ENCODE measurements around the gene MPDZ.

The MPDZ gene

GRCh38 chr9:13128266-13128860, 151.1 kb downstream of the MPDZ start:
- DNase-seq, result no peak

DNA sequence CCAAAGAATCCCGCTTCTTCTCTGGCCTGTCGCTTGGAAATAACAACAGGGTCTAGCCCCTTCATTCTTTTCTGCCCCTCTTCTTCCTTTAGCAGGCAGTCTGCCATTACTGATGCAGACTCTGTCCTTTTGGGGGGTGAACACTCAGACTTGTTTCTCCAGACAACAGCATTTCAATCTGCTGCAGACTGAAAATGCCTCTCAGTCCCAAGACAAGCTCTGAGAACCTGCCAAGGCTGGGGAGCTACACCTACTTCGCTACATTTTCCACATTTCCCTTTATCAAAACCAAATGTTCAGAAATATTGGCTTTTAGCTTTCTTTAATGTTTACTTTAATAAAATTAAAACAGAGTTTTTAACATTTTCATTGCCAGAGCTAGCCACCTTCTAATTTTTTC, 152.4 kb downstream of the MPDZ start:
- DNase-seq, result no peak

DNA sequence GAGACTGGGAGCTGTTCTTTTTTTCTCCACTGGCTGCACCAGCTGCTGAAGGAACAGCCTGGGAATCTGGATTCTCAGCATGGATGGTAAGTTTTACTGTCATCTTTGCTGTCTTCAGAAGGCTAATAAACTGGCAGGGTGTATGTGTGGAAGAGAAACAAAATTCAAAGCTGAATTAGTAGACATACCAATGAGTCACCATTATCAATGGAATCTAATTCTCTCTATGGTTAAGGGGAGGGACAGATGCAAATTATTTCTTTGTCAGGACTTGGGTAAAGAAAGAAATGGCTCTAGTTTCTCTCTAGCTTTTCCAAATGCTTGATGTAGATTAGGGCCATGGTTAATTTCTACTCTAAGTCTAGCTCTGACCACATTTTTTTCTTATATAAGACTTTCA, 154.2 kb downstream of the MPDZ start:
- no peak for DNase-seq

DNA sequence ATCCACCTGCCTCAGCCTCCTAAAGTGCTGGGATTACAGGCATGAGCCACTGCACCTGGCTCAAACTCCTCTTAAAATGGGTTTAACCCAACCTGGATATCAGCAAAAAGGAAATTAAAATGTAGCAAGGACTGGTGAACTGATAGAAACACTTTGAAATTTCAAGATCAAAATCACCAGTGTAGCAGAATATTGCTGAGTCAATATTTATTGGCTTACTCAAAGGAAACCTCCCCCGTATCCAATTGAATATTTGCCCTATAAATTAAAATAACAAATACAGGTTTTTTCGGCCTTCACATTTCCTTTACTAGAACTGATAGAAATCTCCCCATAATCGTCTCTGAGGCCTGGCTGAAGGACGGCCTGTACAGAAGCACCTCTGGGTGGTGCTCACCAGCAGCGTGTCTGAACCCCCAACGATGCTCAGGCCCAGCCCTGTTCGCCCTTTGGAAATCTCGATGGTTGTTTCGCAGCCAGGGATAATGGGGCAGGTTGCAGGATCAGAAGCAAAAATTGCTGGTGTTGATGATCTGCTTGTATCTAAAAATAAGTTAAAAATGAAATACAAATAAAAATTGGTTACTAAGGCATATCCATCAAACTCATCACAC, 156.6 kb downstream of the MPDZ start:
- DNase-seq, result no peak

DNA sequence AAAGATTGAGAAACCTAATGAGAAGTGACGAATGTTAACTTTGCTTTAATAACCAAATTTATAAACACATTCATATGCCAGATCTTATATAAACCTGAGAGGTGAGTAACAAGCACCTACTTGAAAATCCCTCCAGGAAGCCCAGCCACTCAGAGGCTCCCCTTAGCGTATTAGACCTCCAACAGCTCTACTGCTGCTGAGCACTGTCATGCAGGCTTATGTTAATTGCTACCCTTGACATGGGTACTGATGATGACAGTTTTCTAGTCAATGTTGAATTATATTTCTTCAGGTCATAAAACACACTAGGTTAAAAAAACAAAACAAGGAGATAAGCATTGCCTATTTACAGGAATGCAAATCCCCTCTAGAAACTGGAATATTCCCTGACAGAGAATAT, 161.2 kb downstream of the MPDZ start:
- no peak for DNase-seq

DNA sequence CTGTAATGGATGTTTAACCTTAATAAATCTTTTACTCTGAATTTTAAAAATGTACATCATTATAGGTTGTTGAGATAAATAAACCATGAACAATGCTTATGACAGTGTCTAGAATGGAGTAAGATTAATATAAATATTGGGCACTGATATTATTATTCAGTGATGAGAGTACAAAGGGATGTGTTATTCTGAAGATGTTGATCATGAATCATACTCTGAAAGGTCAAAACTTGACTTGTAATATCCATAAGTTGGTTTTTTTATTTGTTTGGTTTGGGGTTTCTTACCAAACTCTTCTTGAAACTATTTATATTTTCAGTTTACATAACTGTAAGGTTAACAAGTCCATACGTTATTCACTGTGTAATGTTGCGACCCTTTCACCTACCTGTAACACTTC, 163.2 kb downstream of the MPDZ start:
- DNase-seq, result no peak

- no peak for DNase-seq
These were observed 165.7 kb downstream of the MPDZ start for GRCh38 chr9:13113751-13114150.

DNA sequence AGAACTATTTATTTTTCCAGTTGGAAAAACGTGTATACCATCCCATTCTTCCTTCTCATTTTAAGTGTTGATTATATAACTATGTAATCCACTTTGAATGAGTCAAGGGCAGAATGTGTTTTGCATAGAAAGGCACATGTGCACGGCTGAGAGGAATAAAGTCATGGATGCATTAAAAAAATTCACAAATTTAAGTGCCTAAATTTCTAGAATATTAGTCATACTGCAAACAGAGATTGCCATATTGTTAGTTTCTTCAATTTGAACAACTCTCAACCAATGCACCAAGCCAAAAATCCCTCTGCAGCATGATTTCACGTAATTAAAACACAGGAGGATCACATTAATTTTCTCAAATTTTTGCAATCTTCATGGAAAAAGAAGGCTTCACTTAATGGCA, 166.3 kb downstream of the MPDZ start:
- DNase-seq, result no peak

DNA sequence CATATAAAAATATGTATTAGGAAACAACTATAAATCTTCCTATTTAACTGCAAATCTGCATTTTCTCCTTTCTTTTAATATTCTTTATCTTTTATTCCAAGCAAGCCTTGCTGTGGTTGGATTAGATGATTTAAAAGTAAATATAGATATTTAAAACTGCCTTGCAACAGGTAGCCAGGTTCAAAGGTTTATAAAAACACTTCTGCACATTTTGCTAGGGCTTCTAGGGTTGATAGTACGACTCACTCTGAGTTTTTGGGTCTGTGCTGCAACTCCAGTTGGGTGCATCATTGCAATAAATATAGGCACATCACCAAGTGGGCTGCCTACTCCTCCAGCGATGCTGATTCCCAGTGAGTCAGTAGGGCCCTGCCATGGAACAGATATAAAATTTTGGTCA, 167.7 kb downstream of the MPDZ start:
- DNase-seq, result no peak

GRCh38 chr9:13110766-13111417, 168.6 kb downstream of the MPDZ start:
- no peak for DNase-seq

GRCh38 chr9:13109781-13110180, 169.7 kb downstream of the MPDZ start:
- no peak for DNase-seq

DNA sequence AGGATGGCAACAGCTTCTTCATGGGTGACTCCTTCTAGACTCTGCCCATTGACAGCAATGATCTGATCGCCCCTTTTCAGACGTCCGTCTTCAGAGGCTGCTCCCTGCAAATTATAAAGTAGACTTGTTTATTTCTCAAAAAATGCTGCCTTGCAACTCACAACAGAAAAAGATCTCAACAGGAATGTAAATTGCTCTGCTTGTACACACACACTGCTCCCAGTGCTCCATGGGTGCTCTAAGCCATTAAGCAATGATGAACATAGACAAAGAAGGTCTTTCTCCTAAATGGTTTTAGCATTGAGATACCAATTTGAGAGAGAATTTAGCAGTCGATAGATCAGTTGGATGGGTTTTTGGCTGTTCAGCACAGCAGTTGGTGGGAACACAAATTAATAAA, 172.5 kb downstream of the MPDZ start:
- no peak for DNase-seq

DNA sequence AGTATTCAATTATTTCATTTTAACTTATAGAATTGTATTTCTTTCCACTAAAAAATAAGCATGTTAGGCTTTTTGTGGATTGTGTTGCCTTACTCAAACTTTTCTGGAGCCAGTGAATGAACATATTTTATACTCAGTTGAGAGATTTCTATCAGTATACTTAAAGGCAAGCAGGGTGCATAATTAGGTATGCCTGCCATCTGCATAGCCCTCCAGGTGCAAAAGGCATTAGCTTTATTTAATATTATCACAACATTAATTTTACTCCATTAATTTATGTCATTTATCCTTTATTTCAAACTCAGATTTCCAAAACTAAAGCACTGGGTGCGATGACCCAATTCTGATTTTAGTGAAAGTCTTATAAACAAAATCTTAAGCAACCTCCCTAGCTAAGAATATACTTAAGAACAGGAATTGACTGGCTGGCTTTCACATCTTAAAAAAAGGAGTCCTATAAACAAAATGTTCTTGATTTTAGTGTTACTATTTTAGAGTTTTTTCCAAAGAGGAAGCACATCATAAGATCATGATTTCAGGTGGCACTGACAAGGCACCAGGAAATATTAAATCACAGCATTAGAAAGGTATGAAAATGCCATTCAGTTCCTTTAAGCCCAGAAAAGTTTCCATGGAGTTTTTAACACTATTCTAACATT, 178.4 kb downstream of the MPDZ start:
- DNase-seq, result no peak

DNA sequence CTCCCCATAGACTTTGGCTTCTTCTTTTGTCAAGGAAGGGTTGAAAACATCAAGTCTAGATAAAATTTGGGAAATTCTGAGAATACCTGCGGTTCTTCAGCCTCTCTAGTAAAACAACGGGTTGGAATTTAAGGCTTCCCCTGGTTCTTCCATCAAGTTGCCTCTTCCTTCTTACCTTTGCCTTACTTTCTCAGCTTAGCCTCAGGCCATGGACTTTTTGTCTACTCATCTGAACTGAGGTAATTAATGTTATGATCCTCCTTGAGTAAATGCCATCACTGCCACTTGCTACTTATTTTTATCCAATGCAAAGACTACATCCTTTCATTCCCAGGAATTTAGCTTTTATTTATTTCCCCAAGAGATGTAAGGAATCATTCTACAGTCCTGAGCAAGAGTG, 184.4 kb downstream of the MPDZ start:
- no peak for DNase-seq

DNA sequence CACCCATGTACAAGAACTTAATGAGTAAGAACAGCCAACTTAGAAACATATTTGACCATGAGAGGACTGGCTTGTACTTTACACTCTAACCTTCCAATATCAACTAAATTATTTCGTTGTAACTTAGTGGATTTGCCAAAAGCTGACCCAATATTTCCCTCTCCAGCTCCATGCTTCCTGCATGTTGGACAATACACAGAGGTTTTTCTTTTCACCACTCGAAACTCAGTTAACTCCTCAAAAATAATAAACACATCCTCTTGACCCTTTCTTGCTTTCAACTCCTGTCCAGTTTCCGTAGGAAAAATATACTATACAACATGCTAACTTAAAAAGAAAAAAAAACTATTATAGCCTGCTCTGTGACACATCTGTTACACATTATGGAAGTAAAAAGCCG, 188.9 kb downstream of the MPDZ start:
- no peak for DNase-seq

GRCh38 chr9:13089666-13090065, 189.8 kb downstream of the MPDZ start:
- no peak for DNase-seq

DNA sequence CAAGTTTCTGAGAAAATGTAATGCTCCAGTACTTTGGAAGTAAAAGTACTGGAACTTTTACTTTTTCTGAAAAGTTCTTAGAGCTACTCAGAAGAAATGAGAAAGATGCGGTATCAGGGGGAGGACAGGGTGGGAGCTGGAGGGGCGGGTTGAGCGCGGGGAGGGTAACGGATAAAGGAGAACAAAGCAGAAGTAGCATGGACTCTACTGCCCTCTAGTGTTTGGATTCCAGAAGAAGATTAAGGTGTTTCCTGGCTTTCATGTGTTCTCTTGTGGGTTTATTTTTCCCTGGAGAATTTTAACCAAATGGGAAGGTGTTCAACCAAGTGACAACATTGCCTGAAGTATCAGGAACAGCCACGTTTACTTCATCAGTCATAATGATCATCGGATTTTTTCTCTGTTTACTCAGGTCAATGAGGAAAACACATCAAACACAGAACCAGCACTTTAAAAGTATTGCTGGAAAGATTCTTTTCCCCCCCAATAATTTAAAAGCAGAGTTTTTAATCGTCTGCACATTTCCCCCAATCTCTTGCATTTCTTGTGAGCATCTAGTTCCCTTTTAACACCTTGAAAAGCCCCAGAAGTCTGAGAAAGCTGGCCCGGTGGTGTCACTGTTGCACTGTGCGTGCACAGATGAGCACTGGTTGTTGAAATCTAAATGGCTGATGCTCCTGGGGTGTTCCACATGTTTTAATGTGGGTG, 190.6 kb downstream of the MPDZ start:
- no peak for DNase-seq

DNA sequence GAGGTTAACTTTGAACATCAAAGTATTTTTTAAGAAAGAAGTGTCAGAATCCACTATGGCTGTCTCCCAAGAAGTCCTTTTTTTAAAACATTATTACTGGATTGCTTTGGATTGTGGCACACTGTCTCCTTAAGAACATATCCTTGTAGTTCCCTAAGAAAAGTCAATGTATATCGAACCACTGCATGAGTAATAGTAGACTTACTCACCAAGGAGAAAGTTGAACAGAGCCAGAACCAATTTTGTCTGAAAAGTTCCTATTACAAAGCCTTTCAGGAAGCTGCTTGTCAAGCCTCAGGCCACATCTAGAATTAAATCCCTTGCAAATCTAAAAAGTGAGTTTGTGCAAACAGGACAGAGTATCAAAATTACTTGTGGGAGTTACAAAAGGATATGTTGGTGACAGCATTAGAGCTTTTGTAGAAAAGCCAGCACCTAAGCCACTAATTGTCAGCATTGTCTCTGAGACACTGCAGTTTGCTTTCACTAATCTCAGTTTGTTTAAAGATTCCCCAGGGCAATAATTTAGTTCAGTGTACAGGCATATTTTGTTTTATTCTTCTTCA, 195.4 kb downstream of the MPDZ start:
- no peak for DNase-seq

- DNase-seq, result no peak
These were observed 196.1 kb downstream of the MPDZ start for GRCh38 chr9:13083366-13083765.

GRCh38 chr9:13082796-13083195, 196.7 kb downstream of the MPDZ start:
- DNase-seq, result no peak

DNA sequence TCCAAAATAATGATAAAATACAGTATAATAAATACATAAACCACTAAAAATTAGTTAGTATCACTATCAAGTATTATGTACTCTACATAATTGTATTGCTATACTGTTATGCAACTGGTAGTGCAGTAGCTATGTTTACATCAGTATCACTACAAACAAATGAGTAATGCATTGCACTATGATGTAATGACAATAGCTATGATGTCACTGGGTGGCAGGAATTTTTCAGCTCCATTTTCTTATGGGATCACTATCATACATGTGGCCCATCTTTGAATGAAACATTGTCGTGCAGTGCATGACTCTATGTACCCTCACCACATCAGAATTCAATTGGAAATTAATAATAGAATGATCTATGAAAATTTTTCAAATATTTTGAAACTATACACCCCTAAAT, 201.3 kb downstream of the MPDZ start:
- DNase-seq, result no peak

- DNase-seq, result no peak
These were observed 202.9 kb downstream of the MPDZ start for GRCh38 chr9:13076616-13077015.

DNA sequence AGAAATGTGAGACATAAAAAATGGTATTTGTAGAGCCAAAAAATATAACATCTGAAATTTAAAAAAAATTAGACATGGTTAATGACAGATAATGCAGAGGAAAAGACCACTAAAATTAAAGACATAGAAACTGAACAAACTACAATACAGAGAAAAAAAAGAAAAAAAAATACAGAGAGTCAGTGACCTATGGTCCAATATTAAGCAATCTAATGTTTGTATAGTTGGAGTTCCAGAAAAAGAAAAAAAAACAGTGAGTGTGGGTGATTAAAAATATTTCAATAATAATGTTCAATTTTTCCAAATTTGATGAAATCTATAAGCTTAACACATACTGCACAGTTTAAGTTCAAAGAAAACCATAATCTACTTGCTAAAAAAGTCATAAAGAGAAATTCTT, 207.6 kb downstream of the MPDZ start:
- no peak for DNase-seq

Measured in CD4-positive, alpha-beta T cell treated with Interleukin-10 for 1 hour (primary cell).